GM11168 (cell line): Measurements from ENCODE around the gene TYSND1.
"Not testable (repeated sequence)": the region's sequence is repeated elsewhere in the genome, so short reads cannot be mapped to it uniquely, and the experiment has no call there.

ENCODE experiments used
- in situ Hi-C: fragments of 300-500 bp; cut with MboI; formaldehyde crosslinking; loops from one replicate; pipeline ENCODE4 v1.12.0; 2022; ENCODE audit warnings: low sequenced_read_pairs; ENCODE audit not compliant: unreplicated experiment

TYSND1 gene

DNA sequence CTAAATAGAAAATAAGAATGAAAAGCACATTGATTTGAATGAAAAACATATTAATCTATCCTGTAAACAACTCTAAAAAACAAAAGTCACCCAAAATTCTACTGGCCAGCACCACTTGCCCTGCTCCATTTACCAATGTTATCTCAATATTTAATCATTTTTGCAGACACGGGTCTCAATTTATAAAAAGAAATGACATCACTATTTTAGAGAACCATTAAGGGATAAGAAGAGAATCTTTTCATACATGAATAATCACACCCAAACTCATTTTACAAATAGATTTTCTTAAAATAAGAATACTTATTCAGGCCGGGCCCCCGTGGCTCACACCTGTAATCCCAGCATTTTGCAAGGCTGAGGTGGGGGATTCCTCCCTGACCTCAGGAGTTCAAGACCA is 19.9 kb upstream of the TYSND1 start:
- in situ Hi-C loops = no loop called here

DNA sequence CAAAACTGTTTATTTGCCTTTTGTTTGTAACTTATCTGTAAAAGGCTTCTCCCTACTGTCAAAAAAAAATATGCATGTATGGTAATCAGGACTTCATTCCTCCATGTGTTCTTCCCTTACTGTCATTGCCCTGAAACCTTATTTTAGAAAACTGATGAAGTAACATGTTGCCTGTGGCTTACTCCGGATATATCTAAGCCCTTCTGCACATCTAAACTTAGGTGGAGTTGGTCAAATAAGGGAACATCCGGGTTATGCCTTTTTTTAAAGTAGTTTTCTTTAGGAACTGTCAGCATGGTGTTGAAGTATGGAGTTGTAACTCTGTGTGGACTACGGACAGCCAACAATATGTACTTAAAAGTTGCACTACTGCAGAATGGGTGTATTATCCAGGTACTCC is 17.7 kb upstream of the TYSND1 start:
- in situ Hi-C loops = no loop called here

DNA sequence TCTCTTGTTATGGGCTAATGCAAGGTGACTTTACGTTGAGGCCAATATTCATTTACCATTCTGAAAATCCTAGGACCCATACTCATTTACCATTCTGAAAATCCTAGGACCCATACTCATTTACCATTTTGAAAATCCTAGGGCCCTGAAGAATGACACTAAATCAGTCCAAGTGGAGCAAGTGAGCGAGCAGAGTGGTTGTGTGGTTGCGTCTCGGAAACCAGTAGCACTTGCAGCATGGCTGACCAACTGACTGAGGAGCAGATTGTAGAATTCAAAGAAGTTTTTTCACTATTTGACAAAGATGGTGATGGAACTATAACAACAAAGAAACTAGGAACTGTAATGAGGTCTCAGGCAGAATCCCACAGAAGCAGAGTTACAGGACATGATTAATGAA is 16.9 kb upstream of the TYSND1 start:
- in situ Hi-C loops = no loop called here

DNA sequence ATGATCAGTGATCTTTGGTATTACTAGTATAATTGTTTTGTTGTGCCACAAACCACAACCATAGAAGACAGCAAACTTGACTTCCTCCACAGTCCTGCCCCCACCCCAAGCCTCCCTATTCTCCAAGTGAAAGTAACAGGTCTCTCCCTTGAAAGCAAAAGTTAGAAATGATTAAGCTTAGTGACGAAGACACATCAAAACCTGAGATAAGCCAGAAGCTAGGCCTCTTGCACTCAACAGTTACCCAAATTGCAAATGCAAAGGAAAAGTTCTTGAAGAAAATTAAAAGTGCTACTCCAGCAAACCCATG is 16.3 kb upstream of the TYSND1 start:
- in situ Hi-C loops = no loop called here

DNA sequence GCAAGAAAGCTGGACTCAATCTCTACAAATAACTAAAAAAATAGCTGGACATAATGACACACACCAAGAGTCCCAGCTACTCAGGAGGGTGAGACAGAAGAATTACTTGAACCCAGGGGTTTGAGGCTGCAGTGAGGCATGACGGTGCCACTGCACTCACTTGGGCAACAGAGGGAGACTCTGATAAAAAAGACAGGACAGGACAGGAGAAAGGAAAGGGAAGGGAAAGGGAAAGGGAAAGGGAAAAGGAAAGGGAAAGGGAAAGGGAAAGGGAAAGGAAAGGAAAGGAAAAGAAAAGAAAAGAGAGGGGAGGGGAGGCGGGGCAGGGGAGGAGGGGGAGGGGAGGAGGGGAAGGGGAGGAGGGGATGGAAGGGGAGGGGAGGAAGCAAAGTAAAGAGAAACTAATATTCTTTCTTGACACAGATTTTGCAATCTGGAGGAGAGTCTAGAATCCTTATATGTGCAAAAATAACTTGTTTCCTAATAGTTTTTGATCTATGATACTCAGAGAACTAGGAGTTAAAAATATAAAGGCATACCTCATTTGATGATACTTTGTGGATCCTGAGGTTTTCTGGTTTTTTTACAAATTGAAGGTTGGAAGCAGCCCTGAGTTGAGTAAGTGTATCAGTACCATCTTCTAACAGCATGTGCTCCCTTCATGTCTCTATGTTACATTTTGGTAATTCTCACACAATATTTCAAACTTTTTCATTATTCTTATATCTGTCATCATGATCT is 15.8 kb upstream of the TYSND1 start:
- in situ Hi-C loops = no loop called here

DNA sequence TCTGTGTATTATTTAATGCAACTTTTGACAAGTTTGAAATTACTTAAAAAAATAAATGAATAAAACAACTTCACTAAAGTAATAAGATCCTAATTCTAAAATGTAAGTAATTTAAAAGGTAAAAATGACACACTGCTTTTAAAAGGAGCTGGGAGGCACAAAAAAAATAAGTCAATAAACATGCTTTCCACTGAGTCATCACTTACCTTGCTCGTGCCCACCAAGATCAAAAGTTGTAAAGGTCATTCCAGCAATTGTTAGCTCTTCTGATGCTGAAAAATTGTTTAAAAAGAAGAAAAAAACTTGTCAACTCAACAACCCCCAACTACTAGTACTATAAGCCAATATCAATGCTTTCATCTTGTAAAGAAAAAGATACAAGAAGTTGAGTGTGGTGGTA is 14.3 kb upstream of the TYSND1 start:
- in situ Hi-C loops = no loop called here

DNA sequence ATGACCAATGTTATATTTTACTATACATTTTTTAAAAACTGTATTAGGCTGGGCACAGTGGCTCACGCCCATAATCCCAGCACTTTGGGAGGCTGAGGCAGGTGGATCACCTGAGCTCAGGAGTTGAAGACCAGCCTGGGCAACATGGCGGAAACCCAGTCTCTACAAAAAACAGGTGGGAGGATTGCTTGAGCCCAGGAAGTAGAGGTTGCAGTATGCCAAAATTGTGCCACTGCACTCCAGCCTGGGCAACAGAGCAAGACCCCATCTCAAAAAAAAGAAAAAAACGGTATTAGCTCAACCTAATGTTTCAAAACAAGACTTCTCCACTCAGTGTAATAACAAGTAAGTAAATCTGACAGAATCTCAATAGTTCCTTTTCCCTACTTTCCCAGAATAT is 12.9 kb upstream of the TYSND1 start:
- in situ Hi-C loops = not testable (repeated sequence)

DNA sequence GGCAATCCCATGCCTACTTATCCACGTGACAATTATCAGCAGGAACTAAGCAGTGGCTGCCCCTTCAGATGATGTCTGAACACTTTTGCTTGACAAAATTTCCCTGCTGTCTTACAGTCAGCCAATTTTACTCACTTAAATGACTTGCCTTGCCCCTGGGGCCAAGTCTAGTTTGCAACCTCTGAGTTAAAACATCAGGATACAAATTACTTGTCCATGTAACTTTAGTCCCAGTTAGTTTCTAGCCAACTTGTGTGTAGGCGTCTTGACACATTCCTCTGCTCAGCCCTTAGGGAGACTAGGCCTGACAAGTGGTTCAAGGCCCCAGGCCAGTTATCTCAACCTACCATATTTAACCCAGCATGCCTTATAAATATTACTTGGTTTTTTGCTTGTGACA is 11.6 kb upstream of the TYSND1 start:
- in situ Hi-C loops = no loop called here

DNA sequence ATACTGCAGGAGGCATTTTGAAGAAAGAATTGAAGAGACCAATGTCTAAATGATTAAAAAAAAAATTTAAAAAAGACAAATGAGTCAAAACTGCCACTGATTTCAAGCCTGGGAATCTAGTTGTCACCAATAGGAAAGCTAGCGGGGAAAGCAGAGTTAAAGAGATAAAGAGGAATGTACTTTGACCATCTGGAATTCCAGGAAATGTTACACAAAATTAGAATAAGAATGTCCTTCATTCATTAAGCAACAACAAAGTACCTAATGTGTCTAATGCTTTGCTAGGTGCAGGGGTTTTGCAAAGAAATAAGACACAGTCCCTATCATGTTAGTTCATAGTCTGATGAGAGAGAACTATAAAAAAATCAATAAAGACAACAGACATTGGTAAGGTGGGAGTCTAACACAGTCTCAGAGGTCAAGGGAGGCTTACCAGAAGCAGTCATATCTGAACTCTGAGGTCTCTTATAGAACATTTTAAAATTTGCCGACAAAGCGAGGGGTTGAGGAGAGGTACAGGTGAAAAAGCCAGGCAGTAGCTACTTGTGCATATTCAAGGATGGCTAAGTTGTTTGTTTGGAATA is 8.8 kb upstream of the TYSND1 start:
- in situ Hi-C loops = no loop called here

DNA sequence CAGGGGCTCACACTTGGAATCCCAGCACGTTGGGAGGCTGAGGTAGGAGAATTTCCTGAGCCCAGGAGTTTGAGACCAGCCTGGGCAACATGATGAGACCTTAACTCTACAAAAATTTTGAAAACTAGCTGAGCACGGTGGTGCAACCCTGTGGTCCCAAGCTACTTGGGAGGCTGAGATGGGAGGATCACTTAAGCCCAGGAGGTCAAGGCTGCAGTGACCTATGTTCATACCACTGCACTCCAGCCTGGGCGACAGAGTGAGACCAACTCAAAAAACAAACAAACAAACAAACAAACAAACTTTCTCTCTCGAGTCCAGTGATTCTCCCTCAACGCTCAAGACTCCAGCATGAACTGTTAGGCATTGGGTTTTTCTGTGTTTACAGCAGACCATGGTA is 2.0 kb upstream of the TYSND1 start:
- in situ Hi-C loops = no loop called here

DNA sequence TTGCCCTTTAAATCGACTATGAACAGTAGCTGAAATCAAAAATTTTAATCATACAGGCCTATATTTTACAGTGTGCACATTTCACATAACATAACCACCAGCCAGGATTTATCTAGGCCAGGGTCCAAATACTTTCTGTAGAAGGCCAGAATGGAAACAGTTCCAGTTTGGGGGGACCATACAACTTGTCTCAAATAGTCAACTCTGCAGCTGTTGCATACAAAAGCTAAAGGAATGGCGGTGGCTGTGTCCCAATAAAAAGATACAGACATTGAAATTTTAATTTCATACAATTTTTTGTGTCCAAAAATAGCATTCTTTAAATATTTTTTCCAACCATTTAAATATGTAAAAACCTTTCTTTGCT is 742 bp upstream of the TYSND1 start:
- in situ Hi-C loops = no loop called here

DNA sequence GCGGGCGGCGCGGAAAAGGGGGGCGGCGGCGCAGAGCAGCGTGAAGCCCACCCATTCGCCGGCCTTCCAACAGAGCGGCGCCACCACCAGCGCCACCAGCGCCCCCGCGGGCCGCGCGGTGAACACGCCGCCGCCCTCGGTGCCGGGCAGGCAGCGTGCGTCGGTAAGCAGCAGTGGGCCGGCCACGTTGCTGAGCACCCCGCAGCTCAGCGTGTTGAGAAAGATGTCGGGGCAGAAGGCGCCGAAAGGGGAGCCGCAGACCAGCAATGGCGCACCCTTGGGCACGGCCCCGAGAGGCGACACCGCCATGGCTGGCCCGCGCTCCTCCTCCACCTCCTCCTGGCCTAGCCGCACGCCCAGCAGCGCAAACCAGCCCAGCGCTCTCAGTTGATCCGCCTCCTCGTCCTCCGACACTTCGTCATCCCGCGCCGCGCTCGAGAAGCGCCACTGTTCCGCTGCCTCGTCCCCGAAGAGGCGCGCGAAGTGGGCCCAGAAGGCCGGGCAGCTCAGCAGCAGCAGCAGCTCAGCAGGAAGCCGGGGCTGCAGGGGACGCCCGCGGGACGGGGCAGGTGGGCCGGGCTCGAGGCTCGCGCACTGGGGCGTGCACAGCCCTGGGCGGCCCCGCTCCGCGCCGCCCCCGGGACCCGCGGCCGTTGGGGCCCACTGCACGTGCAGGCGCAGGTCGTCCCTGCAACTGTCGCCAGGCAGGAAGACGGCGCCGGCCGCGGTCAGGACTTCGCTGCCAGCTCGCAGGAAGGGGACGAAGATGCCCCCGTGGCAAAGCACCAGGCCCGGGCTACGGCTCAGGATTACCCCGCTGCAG is 623 bp downstream of the TYSND1 start:
- in situ Hi-C loops = no loop called here

DNA sequence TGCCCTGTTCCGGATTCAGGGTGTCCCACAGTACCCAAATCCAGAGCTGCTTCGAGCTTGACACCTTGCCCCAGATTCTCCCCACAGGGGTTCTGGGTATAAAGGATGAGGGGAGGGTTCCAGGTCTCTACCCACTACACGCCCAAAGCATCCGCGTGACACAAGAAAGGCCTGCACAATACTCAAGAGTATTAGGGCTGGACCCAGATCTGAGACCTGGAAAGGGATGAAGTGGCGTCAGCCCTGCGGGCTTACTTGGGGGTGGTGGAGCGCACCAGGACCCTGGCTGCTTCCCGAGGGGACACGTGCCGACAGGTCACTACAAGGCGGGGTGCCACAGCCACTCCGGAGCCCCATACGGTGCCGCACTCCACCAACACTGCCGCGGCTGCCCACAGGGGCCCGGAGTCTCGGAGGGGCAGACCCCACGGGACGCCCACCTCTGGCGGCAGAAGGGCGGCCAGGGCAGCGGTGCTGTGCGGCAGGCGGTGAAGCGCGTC is 1.3 kb downstream of the TYSND1 start:
- in situ Hi-C loops = no loop called here

DNA sequence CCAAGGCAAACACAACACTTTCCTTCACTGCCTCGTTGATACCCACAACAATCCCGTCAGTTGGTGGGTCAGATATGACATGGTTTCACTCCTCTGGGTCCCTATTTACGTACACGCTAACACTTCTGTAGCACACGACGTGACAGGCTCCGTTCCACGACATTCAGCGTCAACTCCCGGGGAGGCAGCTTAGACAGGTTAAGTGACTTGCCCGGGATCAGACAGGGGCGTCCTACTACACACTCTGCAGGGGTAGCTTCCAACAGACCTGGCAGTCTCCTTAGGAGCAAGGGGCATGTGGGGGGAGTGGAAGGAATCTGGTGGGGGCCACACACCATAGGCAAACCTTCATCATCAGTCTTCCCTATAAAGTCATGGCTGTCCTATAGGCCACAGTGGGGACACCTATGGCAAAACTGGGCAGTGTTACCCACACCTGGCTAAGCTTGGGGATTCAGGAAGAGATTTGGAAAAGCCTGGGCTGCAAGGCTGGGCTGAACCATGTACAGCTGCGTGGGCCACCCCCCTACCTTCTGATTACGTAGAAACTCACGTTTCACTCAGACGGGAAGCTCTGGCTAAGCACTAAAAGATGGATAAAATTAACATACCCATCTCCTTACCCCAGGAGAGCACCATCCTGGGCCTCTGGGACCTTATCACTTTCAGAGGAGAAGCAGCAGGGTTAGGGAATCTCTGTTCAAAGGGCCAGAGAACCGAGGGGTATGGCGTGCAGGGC is 2.0 kb downstream of the TYSND1 start:
- in situ Hi-C loops = no loop called here

DNA sequence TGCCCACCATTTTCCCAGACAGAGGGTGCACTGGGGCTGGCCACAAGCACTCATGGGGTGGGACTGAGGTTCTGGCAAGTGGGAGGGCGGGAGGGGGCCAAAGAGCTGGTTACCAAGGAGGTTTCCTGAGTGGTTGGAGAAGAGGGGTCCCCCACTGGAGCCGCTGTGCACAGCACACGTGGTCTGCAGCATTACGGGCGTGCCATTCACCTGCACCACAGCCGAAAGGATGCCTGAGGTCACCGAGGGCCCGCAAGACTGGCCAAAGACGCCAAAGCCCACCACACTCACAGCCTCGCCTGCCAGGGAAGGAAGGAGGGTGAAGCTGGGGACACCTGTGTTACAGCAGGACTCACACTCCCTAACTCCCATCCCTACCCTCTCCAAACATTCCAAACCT is 3.9 kb downstream of the TYSND1 start:
- in situ Hi-C loops = no loop called here

DNA sequence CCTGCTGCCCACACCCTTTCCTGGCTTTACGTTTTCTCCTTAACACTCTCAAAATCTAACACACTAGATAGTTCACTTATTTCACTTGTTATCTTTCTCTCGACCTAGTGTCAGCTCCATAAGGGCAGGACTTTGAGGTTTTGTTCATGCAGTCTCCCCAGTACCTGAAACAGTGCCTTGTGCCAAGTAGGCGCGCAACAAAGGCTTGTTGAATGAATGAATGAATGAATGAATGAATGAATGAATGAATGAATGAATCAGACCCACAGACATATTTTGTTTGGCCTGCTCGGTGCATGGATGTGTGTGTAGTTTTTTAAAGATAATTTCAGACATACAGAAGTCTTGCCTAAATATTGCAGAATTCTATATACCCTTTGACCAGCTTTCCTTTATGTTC is 6.2 kb downstream of the TYSND1 start:
- in situ Hi-C loops = no loop called here

DNA sequence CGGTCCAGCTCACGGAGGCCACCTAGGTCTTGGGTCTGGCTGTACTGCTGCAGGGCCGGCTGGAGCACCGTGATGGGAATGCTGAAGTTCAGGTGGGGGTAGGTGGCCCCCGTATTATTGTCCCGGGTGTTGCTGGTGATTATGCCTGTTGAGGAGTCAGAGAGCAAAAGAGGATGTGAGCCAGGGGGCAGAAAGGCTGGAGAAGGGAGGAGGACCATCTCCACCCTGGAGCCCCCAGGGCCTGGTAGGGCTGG is 6.6 kb downstream of the TYSND1 start:
- in situ Hi-C loops = no loop called here

DNA sequence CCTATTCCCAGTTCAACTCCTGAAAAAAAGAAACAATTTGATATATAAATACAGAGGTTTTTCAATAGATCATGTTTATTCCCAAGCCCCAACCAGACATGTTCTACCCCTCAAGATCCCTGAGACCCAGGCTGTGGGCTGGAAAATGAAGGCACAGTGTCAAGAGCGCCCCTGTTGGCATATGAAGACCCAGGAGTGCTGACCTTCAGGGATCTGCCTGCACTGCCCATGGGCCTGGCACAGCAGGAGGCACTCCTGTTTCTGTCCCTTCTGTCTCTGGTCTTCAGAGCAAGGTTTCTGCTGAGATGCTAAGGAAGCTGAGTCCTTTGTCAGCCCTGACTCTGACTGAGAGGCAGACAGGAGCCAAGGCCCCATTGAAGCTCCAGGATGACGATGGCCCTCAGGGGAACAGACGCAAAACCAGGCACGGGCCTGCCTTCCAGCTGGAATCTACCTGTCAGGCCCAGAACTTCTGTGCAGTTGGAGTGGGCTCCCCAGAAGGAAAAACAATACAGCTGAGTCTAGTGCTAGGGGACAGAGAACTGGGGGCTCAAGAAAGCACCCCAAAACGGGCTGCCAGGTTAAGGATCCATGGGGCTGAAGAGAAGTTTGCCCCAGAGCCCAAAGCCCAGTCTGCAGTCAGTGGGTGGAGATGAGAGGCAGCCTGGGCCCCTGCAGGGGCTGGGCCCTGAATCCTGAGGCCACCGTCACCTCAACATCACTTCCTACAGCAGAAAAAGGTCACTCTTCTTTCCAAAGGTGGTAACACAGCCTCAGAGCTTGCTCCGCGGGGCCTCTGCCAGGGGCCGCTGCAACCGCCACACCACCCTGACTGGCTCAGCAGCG is 7.1 kb downstream of the TYSND1 start:
- in situ Hi-C loops = no loop called here

DNA sequence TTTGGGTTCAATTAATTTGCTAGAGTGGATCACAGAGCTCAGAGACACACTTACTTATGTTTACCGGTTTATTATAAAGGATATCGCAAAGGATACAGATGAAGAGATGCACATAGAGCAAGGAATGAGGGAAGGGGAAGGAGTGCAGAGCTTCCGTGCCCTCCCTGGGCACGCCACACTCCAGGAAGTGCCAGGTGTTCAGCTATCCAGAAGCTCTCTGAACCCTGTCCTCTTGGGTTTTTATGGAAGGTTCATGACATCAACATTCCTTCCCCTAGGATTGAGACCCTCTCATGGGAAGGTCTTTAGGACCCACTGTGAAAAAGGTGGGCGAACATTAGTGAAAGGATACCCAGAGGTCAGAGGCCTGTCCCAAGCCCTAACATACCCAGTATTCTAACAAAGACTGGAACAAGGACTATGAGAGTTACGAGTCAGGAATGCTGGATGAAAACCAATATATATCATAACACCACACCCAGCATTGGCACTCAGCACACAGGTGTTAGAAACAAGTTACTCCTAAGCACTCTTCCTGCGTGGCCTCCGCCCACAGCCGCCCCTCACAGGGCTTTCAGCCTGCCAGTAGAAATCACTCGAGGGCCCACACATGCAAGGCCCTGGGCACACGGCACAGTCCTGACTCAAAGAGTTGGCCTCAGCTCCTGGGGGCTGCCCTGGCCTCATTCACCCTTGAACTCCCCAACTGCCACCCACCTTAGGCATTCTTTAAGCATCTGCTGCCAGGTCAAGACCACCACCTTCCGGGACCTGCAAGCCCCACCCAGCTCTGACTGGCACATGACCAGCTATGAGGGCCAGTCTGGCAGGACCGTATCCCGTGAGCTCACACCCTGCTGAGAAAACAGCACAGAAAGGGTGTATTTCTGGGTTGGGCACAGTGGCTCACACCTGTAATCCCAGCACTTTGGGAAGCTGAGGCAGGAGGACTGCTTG is 8.3 kb downstream of the TYSND1 start:
- in situ Hi-C loops = no loop called here
